Activated effector memory CD4-positive, alpha-beta T cell treated with anti-CD3 and anti-CD28 coated beads, Interleukin-2, amount 50 U/mL, for 16 hours (primary cell): Measurements from ENCODE around the gene TPCN1.

Experiments
- DNase-seq: peaks from one replicate; pipeline ENCODE4 v3.0.0-alpha.2; 2020

The TPCN1 gene

GRCh38 chr12:113221181-113221996 lies at the start of gene TPCN1:
TPCN1 (plus strand) TSS chr12:113221464; CDS start chr12:113226853, 5,389 bp downstream.
- peak; percentile 99 for DNase-seq

- DNase-seq = no peak
Observed at GRCh38 chr12:113171543-113171942, 49.7 kb upstream of the TPCN1 start.

GRCh38 chr12:113172185-113172584 lies 49.1 kb upstream of the TPCN1 start:
- DNase-seq = no peak

GRCh38 chr12:113173081-113173698 lies 48.1 kb upstream of the TPCN1 start:
- DNase-seq = no peak

GRCh38 chr12:113174461-113175384 lies 46.5 kb upstream of the TPCN1 start:
- peak; percentile 93 for DNase-seq

GRCh38 chr12:113179023-113179422 lies 42.2 kb upstream of the TPCN1 start:
- DNase-seq = no peak

- no peak for DNase-seq
Observed at GRCh38 chr12:113180333-113180732, 40.9 kb upstream of the TPCN1 start.

- no peak for DNase-seq
Observed at GRCh38 chr12:113181975-113182374, 39.3 kb upstream of the TPCN1 start.

- DNase-seq = no peak
Observed at GRCh38 chr12:113183030-113183589, 38.2 kb upstream of the TPCN1 start.

- DNase-seq = no peak
Observed at GRCh38 chr12:113184098-113184899, 37.0 kb upstream of the TPCN1 start.

- peak; percentile 95 for DNase-seq
Observed at GRCh38 chr12:113184900-113185179, 36.4 kb upstream of the TPCN1 start.

GRCh38 chr12:113185180-113186032 lies 35.9 kb upstream of the TPCN1 start, which contains the start of the genes DDX54 and RITA1:
DDX54 (minus strand) TSS chr12:113185478; CDS start chr12:113185451, 27 bp downstream.
RITA1 (plus strand) TSS chr12:113185721; CDS start chr12:113186747, 1,026 bp downstream.
- DNase-seq = peak; percentile 93

GRCh38 chr12:113186033-113186365 lies 35.3 kb upstream of the TPCN1 start:
- DNase-seq = no peak

- DNase-seq = no peak
Observed at GRCh38 chr12:113186666-113187325, 34.5 kb upstream of the TPCN1 start.

- no peak for DNase-seq
Observed at GRCh38 chr12:113189361-113189760, 31.9 kb upstream of the TPCN1 start.

- no peak for DNase-seq
Observed at GRCh38 chr12:113190761-113191160, 30.5 kb upstream of the TPCN1 start.

GRCh38 chr12:113191227-113191626 lies 30.0 kb upstream of the TPCN1 start:
- DNase-seq = no peak

- no peak for DNase-seq
Observed at GRCh38 chr12:113194971-113195391, 26.3 kb upstream of the TPCN1 start.

- DNase-seq = no peak
Observed at GRCh38 chr12:113195598-113195997, 25.7 kb upstream of the TPCN1 start.

- DNase-seq = no peak
Observed at GRCh38 chr12:113196582-113196981, 24.7 kb upstream of the TPCN1 start.

GRCh38 chr12:113196990-113197389 lies 24.3 kb upstream of the TPCN1 start:
- DNase-seq = peak; percentile 78
